CD8-positive, alpha-beta memory T cell (primary cell): ENCODE results near the gene DOC2A. TPM values are rescaled to one million over a fixed set of nuclear protein-coding genes. Genes with fewer than 3 reads are reported as not detected.

Experiments used
- CTCF ChIA-PET: fragments of 350-600 bp; sonication (Branson Sonifier 250); formaldehyde crosslinking; loops from one replicate; lab custom pipeline; 2021; ENCODE audit warnings: antibody characterized with exemption; lab: Charles Lee
- POLR2A ChIA-PET: fragments of 350-600 bp; sonication (Branson Sonifier 250); formaldehyde crosslinking; loops from one replicate; lab custom pipeline; 2021; ENCODE audit warnings: antibody characterized with exemption; lab: Charles Lee
- DNase-seq, 5 donors: peaks; one replicate each; pipeline versions ENCODE4 v3.0.0 to v3.0.0-alpha.2; 2020 to 2022; ENCODE audit warnings: mixed read lengths in 1 of 5
- H3K27ac ChIP-seq: one replicate; pipeline ENCODE4 v1.7.0; 2013; ENCODE audit warnings: low read depth, mild to moderate bottlenecking, low read length, moderate library complexity
- H3K27me3 ChIP-seq: 2 replicates; pipeline ENCODE4 v1.7.0; 2013; ENCODE audit warnings: low read length, mild to moderate bottlenecking; ENCODE audit not compliant: insufficient read depth, poor library complexity, severe bottlenecking
- H3K36me3 ChIP-seq: 2 replicates; pipeline ENCODE4 v1.7.0; 2013; ENCODE audit warnings: mild to moderate bottlenecking, low read length, moderate library complexity; ENCODE audit not compliant: insufficient read depth
- H3K4me1 ChIP-seq: 2 replicates; pipeline ENCODE4 v1.7.0; 2013; ENCODE audit warnings: mild to moderate bottlenecking, low read length, moderate library complexity; ENCODE audit not compliant: insufficient read depth
- H3K4me3 ChIP-seq: 2 replicates; pipeline ENCODE4 v1.7.0; 2013; ENCODE audit warnings: mild to moderate bottlenecking, low read length
- H3K9me3 ChIP-seq: 2 replicates; pipeline ENCODE4 v1.7.0; 2013; ENCODE audit warnings: mild to moderate bottlenecking, low read length
- H3K27ac Mint-ChIP-seq, 8 donors: one replicate each; pipeline ENCODE4 v1.8.0; 2020 to 2021; ENCODE audit warnings: mixed read lengths in 8 of 8, mild to moderate bottlenecking in 6 of 8, inconsistent platforms in 3 of 8, moderate library complexity in 3 of 8
- H3K27me3 Mint-ChIP-seq, 2 donors: one replicate each; pipeline ENCODE4 v1.8.0; 2020 to 2021; ENCODE audit warnings: mixed read lengths in 2 of 2, mild to moderate bottlenecking in 1 of 2, moderate library complexity in 1 of 2
- H3K36me3 Mint-ChIP-seq, 3 donors: one replicate each; pipeline ENCODE4 v1.8.0; 2020 to 2021; ENCODE audit warnings: mixed read lengths in 3 of 3, inconsistent platforms in 1 of 3, mild to moderate bottlenecking in 1 of 3
- H3K4me1 Mint-ChIP-seq, 3 donors: one replicate each; pipeline ENCODE4 v1.8.0; 2020 to 2021; ENCODE audit warnings: mixed read lengths in 3 of 3, inconsistent platforms in 1 of 3, mild to moderate bottlenecking in 1 of 3
- H3K4me3 Mint-ChIP-seq, 7 donors: one replicate each; pipeline ENCODE4 v1.8.0; 2020 to 2021; ENCODE audit warnings: mixed read lengths in 7 of 7, mild to moderate bottlenecking in 6 of 7, moderate library complexity in 4 of 7, inconsistent platforms in 2 of 7
- H3K9me3 Mint-ChIP-seq, 5 donors: one replicate each; pipeline ENCODE4 v1.8.0; 2020 to 2022; ENCODE audit warnings: mixed read lengths in 5 of 5, mild to moderate bottlenecking in 3 of 5, moderate library complexity in 2 of 5, inconsistent platforms in 1 of 5
- polyA plus RNA-seq: library from polyadenylated mRNA; unstranded; fragments of 300-500 nt; fragmentation: Illumina TruSeq; gene quantifications from one replicate; pipeline ENCODE4 v1.2.3, GENCODE V29; 2021
- total RNA-seq, 2 experiments: library from RNA; stranded (reverse); gene quantifications; one replicate each; pipeline ENCODE4 v1.2.3, GENCODE V29; 2021

Gene DOC2A
- total RNA-seq (under 1 TPM; 0.13 to 0.42 TPM), polyA plus RNA-seq (not detected)

GRCh38 chr16:30010844-30011713, at the start of gene DOC2A:
Gene DOC2A (minus strand): TSS chr16:30011027. CDS start chr16:30010222, 805 bp downstream.
- Mint-ChIP-seq H3K27ac (peak within 1 kb of the TSS in 2 of 8 donors; percentile 72 to 89), H3K27me3 (peaks cover 19 to 28% of the 10 kb centered on the region in 2 donors), H3K9me3 (no peaks in the 10 kb centered on the region), H3K36me3 (no peaks in the 10 kb centered on the region), H3K4me1 (peaks cover 5 to 16% (median 7%) of the 10 kb centered on the region in 3 donors), H3K4me3 (peak within 1 kb of the TSS; percentile 46 to 93 (median 82))
- H3K27me3 ChIP-seq, result peaks cover 7% of the 10 kb centered on the region
- no peaks in the 10 kb centered on the region for H3K36me3 ChIP-seq
- H3K27ac ChIP-seq, result no peak within 1 kb of the TSS
- DNase-seq, result no peak
- peaks cover 6% of the 10 kb centered on the region for H3K4me1 ChIP-seq
- CTCF ChIA-PET, result interaction anchor here (0.6 to 1.3 kb wide), 2 partner anchors 51 to 281 kb away, joined by 3 read pairs; no protein-coding TSS in a partner anchor
- POLR2A ChIA-PET, result no interaction called here
- H3K9me3 ChIP-seq, result no peaks in the 10 kb centered on the region
- peak within 1 kb of the TSS; percentile 39 for H3K4me3 ChIP-seq

GRCh38 chr16:30060346-30060745, 49.5 kb upstream of the DOC2A start:
- Histone ChIP-seq H3K27ac (no peak overlapping the region), H3K4me3 (no peak overlapping the region), H3K9me3 (no peaks in the 10 kb centered on the region), H3K4me1 (peaks cover 9% of the 10 kb centered on the region), H3K36me3 (no peaks in the 10 kb centered on the region), H3K27me3 (no peaks in the 10 kb centered on the region)
- Mint-ChIP-seq H3K4me3 (peak overlapping the region in 2 of 7 donors; percentile 24 to 65), H3K27ac (peak overlapping the region in 3 of 8 donors; percentile 3 to 63 (median 17)), H3K27me3 (peaks cover 0 to 3% of the 10 kb centered on the region in 2 donors), H3K4me1 (peaks cover 4 to 10% (median 8%) of the 10 kb centered on the region in 3 donors), H3K36me3 (peaks cover 0 to 11% (median 0%) of the 10 kb centered on the region in 3 donors), H3K9me3 (no peaks in the 10 kb centered on the region)
- CTCF ChIA-PET, result no interaction called here
- POLR2A ChIA-PET, result no interaction called here
- no peak for DNase-seq

DNA sequence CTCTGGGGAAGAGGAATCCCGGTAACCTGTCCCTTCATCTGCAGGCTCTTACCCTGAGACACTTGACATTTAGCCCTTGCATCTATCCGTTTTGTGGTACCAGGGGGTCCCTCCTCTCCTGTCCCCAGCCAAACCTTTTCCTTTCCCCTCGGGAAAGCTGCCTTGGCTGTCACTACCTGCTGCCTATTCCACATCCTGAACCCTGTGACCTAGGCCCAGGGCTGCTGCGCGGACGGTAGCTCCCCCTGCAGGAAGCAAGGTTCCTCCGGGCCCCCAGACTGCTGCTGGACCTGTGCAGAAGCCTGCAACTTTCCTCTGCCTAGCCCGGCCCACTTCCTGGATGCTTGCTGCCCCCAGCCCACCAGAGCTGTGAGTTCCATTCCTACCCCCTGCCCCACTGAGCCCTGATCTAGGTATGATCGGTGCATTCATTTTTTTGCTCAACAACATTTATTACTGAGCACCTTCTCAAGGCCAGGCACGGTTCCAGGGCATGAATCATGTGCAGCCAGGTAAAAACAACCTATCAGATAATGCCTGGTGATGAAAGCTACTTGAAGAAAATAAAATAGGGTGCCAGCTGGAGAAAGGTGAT, 44.2 kb upstream of the DOC2A start:
- Histone ChIP-seq H3K4me1 (peaks cover 6% of the 10 kb centered on the region), H3K4me3 (no peak overlapping the region), H3K9me3 (no peaks in the 10 kb centered on the region), H3K27ac (no peak overlapping the region), H3K27me3 (no peaks in the 10 kb centered on the region), H3K36me3 (no peaks in the 10 kb centered on the region)
- Mint-ChIP-seq H3K27me3 (no peaks in the 10 kb centered on the region), H3K27ac (peak overlapping the region in 4 of 8 donors; percentile 3 to 90 (median 68)), H3K9me3 (no peaks in the 10 kb centered on the region), H3K4me1 (peaks cover 0 to 22% (median 12%) of the 10 kb centered on the region in 3 donors), H3K36me3 (no peaks in the 10 kb centered on the region), H3K4me3 (peak overlapping the region in 4 of 7 donors; percentile 5 to 89 (median 60))
- ChIA-PET POLR2A (interaction anchor here (0.7 to 2.2 kb wide), 2 partner anchors 10 to 36 kb away, joined by 3 to 15 read pairs; partner anchors contain the start of gene ALDOA), CTCF (interaction anchor here (0.7 to 1.6 kb wide), 7 partner anchors 9 to 392 kb away, joined by 3 to 8 read pairs (median 4); partner anchors contain the start of genes ALDOA, SPN and ZNF771)
- DNase-seq, result peak in 1 of 5 donors; percentile 34

GRCh38 chr16:30054451-30054850, 43.6 kb upstream of the DOC2A start:
- Mint-ChIP-seq H3K36me3 (no peaks in the 10 kb centered on the region), H3K27ac (peak overlapping the region in 2 of 8 donors; percentile 60 to 90), H3K27me3 (no peaks in the 10 kb centered on the region), H3K9me3 (no peaks in the 10 kb centered on the region), H3K4me3 (peak overlapping the region in 6 of 7 donors; percentile 40 to 86 (median 70)), H3K4me1 (peaks cover 0 to 22% (median 12%) of the 10 kb centered on the region in 3 donors)
- H3K36me3 ChIP-seq, result no peaks in the 10 kb centered on the region
- no peak overlapping the region for H3K27ac ChIP-seq
- ChIA-PET POLR2A (interaction anchor here (2.2 kb wide), 1 partner anchor 11 kb away, joined by 15 read pairs; the partner anchor contains the start of gene ALDOA), CTCF (interaction anchor here (1.3 to 1.6 kb wide), 3 partner anchors 12 to 392 kb away, joined by 3 to 8 read pairs (median 5); partner anchors contain the start of genes ALDOA, SPN and ZNF771)
- H3K4me1 ChIP-seq, result peaks cover 6% of the 10 kb centered on the region
- no peaks in the 10 kb centered on the region for H3K9me3 ChIP-seq
- H3K4me3 ChIP-seq, result no peak overlapping the region
- H3K27me3 ChIP-seq, result no peaks in the 10 kb centered on the region
- no peak for DNase-seq

- DNase-seq, result no peak
- Histone ChIP-seq H3K4me3 (peak overlapping the region; percentile 67), H3K4me1 (peaks cover 6% of the 10 kb centered on the region), H3K27me3 (no peaks in the 10 kb centered on the region), H3K9me3 (no peaks in the 10 kb centered on the region), H3K36me3 (no peaks in the 10 kb centered on the region), H3K27ac (peak overlapping the region; percentile 54)
- POLR2A ChIA-PET, result interaction anchor here (1.6 kb wide), 1 partner anchor 12 kb away, joined by 10 read pairs; the partner anchor contains the start of gene ALDOA
- Mint-ChIP-seq H3K27me3 (no peaks in the 10 kb centered on the region), H3K4me3 (peak overlapping the region; percentile 51 to 92 (median 74)), H3K36me3 (no peaks in the 10 kb centered on the region), H3K9me3 (no peaks in the 10 kb centered on the region), H3K4me1 (peaks cover 0 to 22% (median 12%) of the 10 kb centered on the region in 3 donors), H3K27ac (peak overlapping the region in 4 of 8 donors; percentile 15 to 90 (median 42))
- CTCF ChIA-PET, result interaction anchor here (0.8 kb wide), 1 partner anchor 21 kb away, joined by 3 read pairs; no protein-coding TSS in a partner anchor
Observed at GRCh38 chr16:30053376-30054015, 42.7 kb upstream of the DOC2A start.

DNA sequence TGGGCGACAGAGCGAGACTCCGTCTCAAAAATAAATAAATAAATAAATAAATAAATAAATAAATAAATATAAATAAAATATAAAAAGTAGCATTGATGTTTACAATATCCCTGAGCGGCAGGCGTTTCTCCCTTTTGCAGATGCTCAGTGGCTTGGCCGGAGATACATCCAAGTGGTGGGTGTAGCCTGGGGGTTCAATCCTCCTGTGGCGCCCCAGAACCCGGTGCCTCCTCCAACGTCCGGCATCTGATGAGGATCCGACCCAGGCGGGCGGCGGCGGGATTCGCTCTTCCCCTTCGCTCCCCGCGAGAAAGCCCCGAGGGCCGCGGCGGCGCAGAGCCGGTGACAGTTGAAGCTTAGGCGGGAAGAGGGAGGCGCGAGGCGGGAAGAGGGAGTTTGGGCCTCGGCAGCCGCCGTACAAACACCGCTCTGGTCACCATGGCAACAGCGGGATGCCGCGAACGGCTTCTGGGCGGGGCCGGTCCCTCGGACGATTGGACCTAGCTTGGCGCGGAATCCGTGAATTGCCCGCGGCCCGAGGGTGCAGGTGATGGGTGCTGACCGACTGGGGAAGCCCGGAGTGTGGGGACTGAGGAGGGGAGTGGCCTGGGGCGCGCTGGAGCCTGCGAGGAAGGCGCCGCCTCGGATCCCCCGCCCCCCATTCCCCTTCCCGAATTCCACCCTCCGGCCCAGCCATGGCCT, 42.0 kb upstream of the DOC2A start:
- Histone ChIP-seq H3K36me3 (no peaks in the 10 kb centered on the region), H3K27ac (peak overlapping the region; percentile 54), H3K9me3 (no peaks in the 10 kb centered on the region), H3K4me1 (peaks cover 6% of the 10 kb centered on the region), H3K4me3 (peak overlapping the region; percentile 67), H3K27me3 (no peaks in the 10 kb centered on the region)
- DNase-seq, result peak; percentile 78 to 91 (median 82)
- Mint-ChIP-seq H3K9me3 (no peaks in the 10 kb centered on the region), H3K27ac (peak overlapping the region in 5 of 8 donors; percentile 32 to 75 (median 63)), H3K4me1 (peaks cover 0 to 22% (median 12%) of the 10 kb centered on the region in 3 donors), H3K4me3 (peak overlapping the region; percentile 83 to 92 (median 87)), H3K27me3 (no peaks in the 10 kb centered on the region), H3K36me3 (no peaks in the 10 kb centered on the region)
- ChIA-PET POLR2A (interaction anchor here (1.6 kb wide), 1 partner anchor 13 kb away, joined by 10 read pairs; the partner anchor contains the start of gene ALDOA), CTCF (interaction anchor here (0.8 kb wide), 1 partner anchor 21 kb away, joined by 3 read pairs; no protein-coding TSS in a partner anchor)

- peaks cover 0 to 22% (median 12%) of the 10 kb centered on the region in 3 donors for H3K4me1 Mint-ChIP-seq
- no peaks in the 10 kb centered on the region for H3K27me3 ChIP-seq
Observed at GRCh38 chr16:30051518-30051917, 40.7 kb upstream of the DOC2A start.

More at GRCh38 chr16:30051518-30051917, 40.7 kb upstream of the DOC2A start:
- Histone ChIP-seq H3K4me3 (no peak overlapping the region), H3K9me3 (no peaks in the 10 kb centered on the region), H3K27ac (no peak overlapping the region), H3K4me1 (peaks cover 6% of the 10 kb centered on the region), H3K36me3 (no peaks in the 10 kb centered on the region)
- Mint-ChIP-seq H3K27me3 (no peaks in the 10 kb centered on the region), H3K9me3 (no peaks in the 10 kb centered on the region), H3K27ac (peak overlapping the region in 4 of 8 donors; percentile 51 to 78 (median 77)), H3K36me3 (no peaks in the 10 kb centered on the region), H3K4me3 (peak overlapping the region; percentile 46 to 74 (median 67))
- POLR2A ChIA-PET, result no interaction called here
- CTCF ChIA-PET, result interaction anchor here (1.2 kb wide), 1 partner anchor 12 kb away, joined by 3 read pairs; no protein-coding TSS in a partner anchor
- DNase-seq, result no peak
